ENCODE measurements around the gene CCDC126.

- TF ChIP-seq E2F4 (CRISPR knock-in tag; IDR thresholded peaks at IDR 0.05; ENCODE audit: low read depth) = no peak
- no peak for TF ChIP-seq CTCF (IDR thresholded peaks at IDR 0.05 in 2 of 3, conservative IDR thresholded peaks at IDR 0.05 in 1 of 3; ENCODE audit: insufficient read depth in 2 of 3, low read depth in 1 of 3, low read length in 3 of 3)
- TF ChIP-seq USF1 (CRISPR knock-in tag; IDR thresholded peaks at IDR 0.05) = no peak
These were observed 83.5 kb downstream of the CCDC126 start for GRCh38 chr7:23680414-23681405.
